HCT116 (cell line): ENCODE data around the gene C1orf105. TPM values are rescaled to one million over a fixed set of nuclear protein-coding genes. Genes with fewer than 3 reads are reported as not detected.

Experiments
- ATAC-seq: fragments of 200-7000 bp; cut with Tn5 transposase; 2 replicates; pipeline ENCODE4 v1.9.1; 2020; ENCODE audit warnings: mild to moderate bottlenecking, moderate library complexity
- BruUV-seq: library from RNA; stranded (reverse); fragments of 400-500 nt; replicated peaks from 2 replicates; lab custom pipeline; 2021; lab: Mats Ljungman, UMichigan
- CTCF ChIA-PET: fragments of 300-600 bp; sonication (Branson Sonifier 250); formaldehyde crosslinking; loops from one replicate; lab custom pipeline; 2021; ENCODE audit warnings: antibody characterized with exemption; lab: Charles Lee
- POLR2A ChIA-PET: fragments of 300-600, 350-600 bp; sonication (Branson Sonifier 250); formaldehyde crosslinking; loops from one replicate; lab custom pipeline; 2021; ENCODE audit warnings: antibody characterized with exemption; lab: Charles Lee
- RAD21 ChIA-PET, 2 experiments: fragments of 300-600 bp; sonication (Branson Sonifier 250); formaldehyde crosslinking; loops; one replicate each; lab custom pipeline; 2023; ENCODE audit warnings: low total read pairs in 2 of 2; ENCODE audit not compliant: uncharacterized antibody in 2 of 2, unreplicated experiment in 2 of 2, low non-redundant PET in 1 of 2; lab: Charles Lee
- DNase-seq: peaks from one replicate; pipeline ENCODE4 v3.0.0-alpha.2; 2010; ENCODE audit warnings: low read depth, low spot score
- H2AFZ ChIP-seq: fragments of 200-600 bp; shearing (Covaris generic), sonication (generic); 2 replicates; pipeline ENCODE4 v1.6.1; 2017; ENCODE audit warnings: low read depth, mixed run types, mixed read lengths, antibody characterized with exemption, low read length; ENCODE audit not compliant: poor library complexity, severe bottlenecking
- H3K27ac ChIP-seq: 2 replicates; pipeline ENCODE4 v1.5.1; 2012; ENCODE audit warnings: low read depth, low read length
- H3K27me3 ChIP-seq: fragments of 200-600 bp; sonication (generic); 2 replicates; pipeline ENCODE4 v1.6.1; 2016; ENCODE audit warnings: mixed run types, low read length, mixed read lengths; ENCODE audit not compliant: insufficient read depth
- H3K36me3 ChIP-seq, 2 experiments: fragments of 200-500 bp in 1 of 2; fragments of 200-600 bp in 1 of 2; sonication (Bioruptor generic) in 1 of 2; sonication (generic) in 1 of 2; 2 replicates each; pipeline versions ENCODE4 v1.5.1 to v1.6.1; 2014 to 2016; ENCODE audit warnings: low read length in 2 of 2, inconsistent platforms in 1 of 2, mixed read lengths in 1 of 2, mixed run types in 1 of 2; ENCODE audit not compliant: insufficient read depth in 2 of 2, control insufficient read depth in 1 of 2
- H3K4me1 ChIP-seq, 2 experiments: fragments of 200-600 bp in 1 of 2; sonication (generic) in 1 of 2; 2 replicates each; pipeline versions ENCODE4 v1.5.1 to v1.6.1; 2012 to 2017; ENCODE audit warnings: low read length in 2 of 2, inconsistent platforms in 1 of 2, mild to moderate bottlenecking in 1 of 2, mixed read lengths in 1 of 2, mixed run types in 1 of 2, moderate library complexity in 1 of 2; ENCODE audit not compliant: insufficient read depth in 2 of 2, control insufficient read depth in 1 of 2
- H3K4me2 ChIP-seq: fragments of 200-600 bp; sonication (generic); 2 replicates; pipeline ENCODE4 v1.6.1; 2017; ENCODE audit warnings: mixed run types, low read length, mixed read lengths
- H3K4me3 ChIP-seq, 2 experiments: fragments of 200-600 bp in 1 of 2; sonication (generic) in 1 of 2; replicated peaks in 1 of 2; 2 replicates each; pipeline ENCODE4 v1.5.1; 2011 to 2016; ENCODE audit warnings: low read length in 2 of 2, control low read depth in 1 of 2, low read depth in 1 of 2, mild to moderate bottlenecking in 1 of 2, mixed read lengths in 1 of 2, mixed run types in 1 of 2
- H3K79me2 ChIP-seq: fragments of 200-600 bp; sonication (generic); 2 replicates; pipeline ENCODE4 v1.6.1; 2017; ENCODE audit warnings: mild to moderate bottlenecking, mixed run types, low read length, moderate library complexity, mixed read lengths; ENCODE audit not compliant: insufficient read depth
- H3K9ac ChIP-seq: fragments of 200-600 bp; sonication (generic); 2 replicates; pipeline ENCODE4 v1.6.1; 2016; ENCODE audit warnings: low read length, mixed read lengths
- H3K9me2 ChIP-seq: fragments of 200-600 bp; sonication (generic), shearing (Covaris generic); 2 replicates; pipeline ENCODE4 v1.6.1; 2017; ENCODE audit warnings: mixed run types, mild to moderate bottlenecking, moderate library complexity; ENCODE audit not compliant: insufficient read depth
- H3K9me3 ChIP-seq, 2 experiments: fragments of 200-500 bp in 1 of 2; fragments of 200-600 bp in 1 of 2; sonication (Bioruptor generic) in 1 of 2; sonication (generic) in 1 of 2; 2 replicates each; pipeline ENCODE4 v1.6.1; 2014 to 2017; ENCODE audit warnings: low read length in 2 of 2, mixed read lengths in 2 of 2, inconsistent platforms in 1 of 2, low read depth in 1 of 2, mild to moderate bottlenecking in 1 of 2, mixed run types in 1 of 2, moderate library complexity in 1 of 2; ENCODE audit not compliant: control insufficient read depth in 1 of 2, insufficient read depth in 1 of 2
- H4K20me1 ChIP-seq: fragments of 200-600 bp; sonication (generic), shearing (Covaris generic); 2 replicates; pipeline ENCODE4 v1.6.1; 2017; ENCODE audit warnings: mixed run types, mild to moderate bottlenecking, moderate library complexity; ENCODE audit not compliant: insufficient read depth
- ATF3 ChIP-seq: IDR thresholded peaks from 2 replicates; pipeline ENCODE4 v1.6.1; 2012
- CEBPB ChIP-seq: IDR thresholded peaks from 2 replicates; pipeline ENCODE4 v1.6.1; 2012; ENCODE audit warnings: low read depth
- EGR1 ChIP-seq: IDR thresholded peaks from 2 replicates; pipeline ENCODE4 v1.6.1; 2012; ENCODE audit warnings: low read depth
- ELF1 ChIP-seq: IDR thresholded peaks from 2 replicates; pipeline ENCODE4 v1.6.1; 2012; ENCODE audit warnings: low read depth, borderline replicate concordance
- EZH2 ChIP-seq: fragments of 200-600 bp; sonication (generic); IDR thresholded peaks from 2 replicates; pipeline ENCODE4 v1.6.1; 2017; ENCODE audit warnings: antibody characterized with exemption, mixed run types
- EZH2phosphoT487 ChIP-seq: fragments of 200-600 bp; IDR thresholded peaks from 2 replicates; pipeline ENCODE4 v1.6.1; 2018; ENCODE audit warnings: antibody characterized with exemption, borderline replicate concordance
- RAD21 ChIP-seq: IDR thresholded peaks from 2 replicates; pipeline ENCODE4 v1.6.1; 2012; ENCODE audit warnings: low read depth, mild to moderate bottlenecking
- REST ChIP-seq: IDR thresholded peaks from 2 replicates; pipeline ENCODE4 v1.6.1; 2012; ENCODE audit warnings: low read depth
- SIN3A ChIP-seq: IDR thresholded peaks from 2 replicates; pipeline ENCODE4 v1.6.1; 2012; ENCODE audit warnings: low read depth
- SP1 ChIP-seq: IDR thresholded peaks from 2 replicates; pipeline ENCODE4 v1.6.1; 2012; ENCODE audit warnings: low read depth
- TCF7L2 ChIP-seq: IDR thresholded peaks from 2 replicates; pipeline ENCODE4 v1.7.0; 2011; ENCODE audit warnings: borderline replicate concordance, inconsistent platforms; ENCODE audit not compliant: insufficient read depth, insufficient read length; ENCODE audit errors: extremely low read depth
- ZBTB33 ChIP-seq: IDR thresholded peaks from 2 replicates; pipeline ENCODE4 v1.6.1; 2011; ENCODE audit warnings: mild to moderate bottlenecking, low read length, moderate library complexity; ENCODE audit not compliant: insufficient replicate concordance; ENCODE audit errors: extremely low read depth
- ZNF274 ChIP-seq: fragments of 200-500 bp; sonication (Bioruptor generic); IDR thresholded peaks from 2 replicates; pipeline ENCODE4 v1.6.1; 2014; ENCODE audit warnings: mild to moderate bottlenecking, low read depth, low read length, inconsistent platforms
- intact Hi-C: fragments of 100-400 bp; cut with micrococcal nuclease; formaldehyde crosslinking; loops from 2 replicates; pipeline ENCODE4 v1.10.0; 2022
- total RNA-seq: library from RNA; stranded (reverse); gene quantifications from one replicate; pipeline ENCODE4 v1.2.1, GENCODE V29; 2021; ENCODE audit not compliant: unreplicated experiment
- TF ChIP-seq, protein P1 (sequence below), 3 experiments: fragments of 200-600 bp in 1 of 3; sonication (generic) in 1 of 3; IDR thresholded peaks in 2 of 3; conservative IDR thresholded peaks in 1 of 3; 2 replicates each; pipeline ENCODE4 v1.5.1; 2012 to 2017; ENCODE audit warnings: low read depth in 2 of 3, low read length in 2 of 3, antibody characterized with exemption in 1 of 3, borderline replicate concordance in 1 of 3, control low read depth in 1 of 3, mild to moderate bottlenecking in 1 of 3, mixed read lengths in 1 of 3, mixed run types in 1 of 3, moderate library complexity in 1 of 3; ENCODE audit not compliant: insufficient read depth in 1 of 3

C1orf105 gene
- total RNA-seq, 1 experiment from 2014 or later = not detected

- ChIA-PET RAD21 (no interaction called here), POLR2A (no interaction called here), CTCF (no interaction called here)
- no peaks in the 10 kb centered on the region for H4K20me1 ChIP-seq
- no peaks in the 10 kb centered on the region for H3K36me3 ChIP-seq
- no peak overlapping the region for H3K9ac ChIP-seq
- H2AFZ ChIP-seq = no peak overlapping the region
- no peaks in the 10 kb centered on the region for H3K9me2 ChIP-seq
- H3K27me3 ChIP-seq = no peaks in the 10 kb centered on the region
- no peaks in the 10 kb centered on the region for H3K4me1 ChIP-seq
- DNase-seq = no peak
- no peaks in the 10 kb centered on the region for H3K9me3 ChIP-seq
- H3K79me2 ChIP-seq = no peaks in the 10 kb centered on the region
- intact Hi-C loops = no loop called here
- no TSS peak for BruUV-seq
- TF ChIP-seq ZBTB33 = no peak
- TF ChIP-seq SIN3A = no peak
- TF ChIP-seq CEBPB = no peak
- TF ChIP-seq SP1 = no peak
- TF ChIP-seq REST = no peak
- no peak for TF ChIP-seq EZH2
- no peak for TF ChIP-seq ATF3
- TF ChIP-seq ELF1 = no peak
- TF ChIP-seq, protein P1, sequence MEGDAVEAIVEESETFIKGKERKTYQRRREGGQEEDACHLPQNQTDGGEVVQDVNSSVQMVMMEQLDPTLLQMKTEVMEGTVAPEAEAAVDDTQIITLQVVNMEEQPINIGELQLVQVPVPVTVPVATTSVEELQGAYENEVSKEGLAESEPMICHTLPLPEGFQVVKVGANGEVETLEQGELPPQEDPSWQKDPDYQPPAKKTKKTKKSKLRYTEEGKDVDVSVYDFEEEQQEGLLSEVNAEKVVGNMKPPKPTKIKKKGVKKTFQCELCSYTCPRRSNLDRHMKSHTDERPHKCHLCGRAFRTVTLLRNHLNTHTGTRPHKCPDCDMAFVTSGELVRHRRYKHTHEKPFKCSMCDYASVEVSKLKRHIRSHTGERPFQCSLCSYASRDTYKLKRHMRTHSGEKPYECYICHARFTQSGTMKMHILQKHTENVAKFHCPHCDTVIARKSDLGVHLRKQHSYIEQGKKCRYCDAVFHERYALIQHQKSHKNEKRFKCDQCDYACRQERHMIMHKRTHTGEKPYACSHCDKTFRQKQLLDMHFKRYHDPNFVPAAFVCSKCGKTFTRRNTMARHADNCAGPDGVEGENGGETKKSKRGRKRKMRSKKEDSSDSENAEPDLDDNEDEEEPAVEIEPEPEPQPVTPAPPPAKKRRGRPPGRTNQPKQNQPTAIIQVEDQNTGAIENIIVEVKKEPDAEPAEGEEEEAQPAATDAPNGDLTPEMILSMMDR (IDR thresholded peaks at IDR 0.05 in 2 of 3, conservative IDR thresholded peaks at IDR 0.05 in 1 of 3; ENCODE audit: borderline replicate concordance in 1 of 3, insufficient read depth in 1 of 3, low read depth in 2 of 3, low read length in 2 of 3) = no peak
- no peak for TF ChIP-seq TCF7L2
- no peak for TF ChIP-seq ZNF274
- no peak for TF ChIP-seq EZH2phosphoT487
- no peak for TF ChIP-seq EGR1
- no peak for TF ChIP-seq RAD21
- no peak overlapping the region for H3K4me3 ChIP-seq
- ATAC-seq = no peak
- H3K27ac ChIP-seq = no peak overlapping the region
- H3K4me2 ChIP-seq = no peak overlapping the region
These were observed 87.3 kb downstream of the C1orf105 start for GRCh38 chr1:172507741-172508140.
